NCI-H2227 (cell line): ENCODE measurements around the gene ZNF561.
"Not testable (repeated sequence)": the region's sequence is repeated elsewhere in the genome, so short reads cannot be mapped to it uniquely, and the experiment has no call there.

Experiments used
- DNase-seq: peaks from one replicate; lab custom pipeline; 2025; ENCODE audit not compliant: unreplicated experiment; lab: John Stamatoyannopoulos, UW

ZNF561 gene

DNA sequence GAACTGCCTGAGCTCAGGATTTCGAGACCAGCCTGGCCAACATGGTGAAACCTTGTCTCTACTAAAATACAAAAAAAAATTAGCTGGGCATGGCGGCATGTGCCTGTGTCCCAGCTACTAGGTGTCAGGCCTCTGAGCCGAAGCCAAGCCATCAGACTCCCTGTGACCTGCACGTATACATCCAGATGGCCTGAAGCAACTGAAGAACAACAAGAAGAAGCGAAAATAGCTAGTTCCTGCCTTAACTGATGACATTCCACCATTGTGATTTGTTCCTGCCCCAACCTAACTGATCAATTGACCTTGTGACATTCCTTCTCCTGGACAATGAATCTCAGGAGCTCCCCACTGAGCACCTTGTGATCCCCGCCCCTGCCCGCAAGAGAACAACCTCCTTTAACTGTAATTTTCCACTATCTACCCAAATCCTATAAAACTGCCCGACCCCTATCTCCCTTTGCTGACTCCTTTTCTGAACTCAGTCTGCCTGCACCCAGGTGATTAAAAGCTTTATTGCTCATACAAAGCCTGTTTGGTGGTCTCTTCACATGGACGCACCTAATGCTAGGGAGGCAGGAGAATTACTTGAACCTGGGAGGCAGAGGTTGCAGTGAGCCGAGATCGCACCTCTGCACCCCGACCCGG is 38.8 kb downstream of the ZNF561 start:
- DNase-seq = not testable (repeated sequence)

DNA sequence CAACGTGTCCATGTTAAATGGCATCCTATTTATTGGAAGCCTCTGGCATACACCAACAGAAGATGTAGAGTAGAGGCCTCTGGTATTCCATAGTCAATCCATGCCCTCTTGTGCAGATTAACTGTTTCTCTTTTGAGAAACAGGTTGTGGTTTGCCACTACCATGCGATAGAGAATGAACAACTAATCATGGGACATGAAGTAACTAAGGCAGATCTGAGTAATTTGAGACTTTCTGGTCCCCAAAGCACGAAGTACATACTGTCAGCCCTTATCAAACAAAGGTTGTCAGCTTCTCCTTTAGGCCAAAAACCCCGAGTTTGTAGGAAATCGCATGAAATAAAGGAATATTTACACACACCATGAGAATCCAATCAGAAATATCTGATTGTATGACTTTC is 40.3 kb downstream of the ZNF561 start:
- no peak for DNase-seq

DNA sequence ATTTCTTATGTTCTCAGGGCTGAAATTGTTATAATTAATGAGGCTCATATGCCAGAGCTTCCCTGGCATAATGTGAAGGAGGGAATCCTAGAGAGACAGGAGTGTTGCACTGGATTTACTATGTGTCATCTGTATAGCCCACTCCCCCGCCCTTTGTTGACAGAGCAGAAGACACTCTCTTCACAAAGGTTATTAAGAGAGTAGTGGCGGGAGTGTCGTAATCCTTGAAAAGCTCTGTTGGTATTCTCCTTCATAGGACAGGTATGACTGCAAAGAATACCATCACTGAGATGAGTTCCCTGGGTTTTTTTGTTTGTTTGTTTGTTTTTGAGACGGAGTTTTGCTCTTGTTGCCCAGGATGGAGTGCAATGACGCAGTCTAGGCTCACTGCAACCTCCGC is 50.8 kb downstream of the ZNF561 start:
- no peak for DNase-seq

DNA sequence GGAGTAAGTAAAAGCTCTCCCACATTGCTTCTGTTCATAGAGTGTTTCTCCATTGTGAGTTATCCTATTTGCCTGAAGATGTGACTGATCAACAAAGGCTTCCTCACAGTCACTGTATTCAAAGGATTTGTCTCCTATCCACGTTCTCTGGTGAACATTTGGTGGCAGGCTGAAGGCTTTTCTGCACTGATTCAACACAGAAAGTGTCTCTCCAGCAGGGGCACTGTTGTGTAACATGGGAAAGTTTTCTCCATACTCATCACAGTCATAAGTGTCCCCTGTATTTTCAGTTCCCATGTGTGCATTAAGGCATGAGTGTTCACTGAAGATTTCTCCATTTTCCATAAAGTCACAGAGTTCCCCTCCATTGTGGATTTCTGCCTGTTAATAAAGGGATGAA is 54.3 kb downstream of the ZNF561 start:
- DNase-seq = no peak

DNA sequence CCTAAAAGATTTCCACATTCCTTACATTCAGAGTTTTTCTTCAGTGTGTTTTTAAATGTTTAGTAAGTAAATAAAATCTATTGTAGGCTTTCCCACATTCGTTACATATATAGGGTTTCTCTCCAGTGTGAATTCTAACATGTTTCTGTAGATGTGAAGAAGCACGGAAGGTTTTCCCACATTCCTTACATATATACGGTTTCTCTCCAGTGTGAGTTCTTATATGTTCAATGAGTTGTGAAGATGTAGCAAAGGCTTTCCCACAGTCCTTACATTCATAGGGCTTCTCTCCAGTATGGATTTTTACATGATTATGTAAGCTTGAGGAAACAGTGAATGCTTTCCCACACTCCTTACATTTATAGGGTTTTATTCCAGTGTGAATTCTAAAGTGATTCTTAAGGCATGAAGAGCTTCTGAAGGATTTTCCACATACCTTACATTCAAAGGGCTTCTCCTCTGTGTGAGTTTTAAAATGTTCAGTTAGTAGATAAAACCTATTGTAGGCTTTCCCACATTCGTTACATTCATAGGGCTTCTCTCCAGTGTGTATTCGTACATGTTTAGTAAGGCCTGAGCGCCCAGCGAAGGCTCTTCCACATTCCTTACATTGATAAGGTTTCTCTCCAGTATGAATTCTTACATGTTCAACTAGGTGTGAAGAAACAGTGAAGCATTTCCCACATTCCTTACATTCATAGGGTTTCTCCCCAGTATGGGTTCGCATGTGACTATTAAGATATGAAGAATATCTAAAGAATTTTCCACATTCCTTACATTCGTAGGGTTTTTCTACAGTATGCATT is 54.9 kb downstream of the ZNF561 start:
- DNase-seq = peak; percentile 5
